Measurements from ENCODE around the gene TAF5. TPM values are rescaled to one million over a fixed set of nuclear protein-coding genes. Genes with fewer than 3 reads are reported as not detected.
"Not testable (repeated sequence)": the region's sequence is repeated elsewhere in the genome, so short reads cannot be mapped to it uniquely, and the experiment has no call there.

Gene TAF5
- total RNA-seq, 6 experiments from 2014 or later, result 1.5 to 2.5 (median 2.2) TPM

GRCh38 chr10:103336370-103336769 is 31.4 kb upstream of the TAF5 start:
- Histone ChIP-seq H3K4me3 (no peak overlapping the region), H3K27me3 (no peaks in the 10 kb centered on the region), H3K4me1 (no peaks in the 10 kb centered on the region), H3K36me3 (peaks cover 0 to 28% (median 0%) of the 10 kb centered on the region in 4 donors), H3K27ac (no peak overlapping the region), H3K9me3 (no peaks in the 10 kb centered on the region)
- 88% methylated on average over 4 of the region's 4 CpGs for WGBS (ENCODE audit: insufficient coverage, low coverage, low lambda C conversion rate, missing lambda C conversion rate)
- TF ChIP-seq CTCF (IDR thresholded peaks at IDR 0.05) (no peak), POLR2A (IDR thresholded peaks at IDR 0.05) (no peak)
- intact Hi-C loops (cut with DNase I), result no loop called here
- DNase-seq (peak in 1 of 3 donors; percentile 8), ATAC-seq (no peak)

GRCh38 chr10:103350175-103350516 is 17.6 kb upstream of the TAF5 start:
- intact Hi-C loops (cut with DNase I), result no loop called here
- peaks cover 0 to 4% (median 0%) of the 10 kb centered on the region in 4 donors for H3K4me1 ChIP-seq
- H3K9me3 ChIP-seq, result no peaks in the 10 kb centered on the region
- H3K27ac ChIP-seq, result peak overlapping the region; percentile 41 to 74 (median 41)
- H3K36me3 ChIP-seq, result peaks cover 0 to 32% (median 3%) of the 10 kb centered on the region in 4 donors
- H3K27me3 ChIP-seq, result no peaks in the 10 kb centered on the region
- DNase-seq (no peak), ATAC-seq (no peak)
- H3K4me3 ChIP-seq, result peak overlapping the region; percentile 61 to 92 (median 87)
- WGBS (ENCODE audit: insufficient coverage, low coverage, low lambda C conversion rate, missing lambda C conversion rate), result 57% methylated on average over 8 of the region's 16 CpGs
- no peak for TF ChIP-seq POLR2A (IDR thresholded peaks at IDR 0.05)
- no peak for TF ChIP-seq CTCF (IDR thresholded peaks at IDR 0.05)

GRCh38 chr10:103350517-103351260 is 17.1 kb upstream of the TAF5 start, which contains the start of gene PCGF6:
PCGF6 (minus strand) TSS chr10:103351140; CDS start chr10:103351066, 74 bp downstream.
- peak within 1 kb of the TSS; percentile 41 to 74 (median 41) for H3K27ac ChIP-seq
- TF ChIP-seq POLR2A (IDR thresholded peaks at IDR 0.05) (peak; percentile 18), CTCF (IDR thresholded peaks at IDR 0.05) (peak in 2 of 4 donors; percentile 19 to 25)
- WGBS (ENCODE audit: insufficient coverage, low coverage, low lambda C conversion rate, missing lambda C conversion rate), result 0% methylated on average over 17 of the region's 82 CpGs
- intact Hi-C loops (cut with DNase I), result no loop called here
- ATAC-seq (peak; percentile 96 to 97 (median 97)), DNase-seq (peak; percentile 85 to 86 (median 86))
- peaks cover 0 to 4% (median 0%) of the 10 kb centered on the region in 4 donors for H3K4me1 ChIP-seq
- H3K9me3 ChIP-seq, result no peaks in the 10 kb centered on the region
- H3K27me3 ChIP-seq, result no peaks in the 10 kb centered on the region
- peaks cover 0 to 28% (median 2%) of the 10 kb centered on the region in 4 donors for H3K36me3 ChIP-seq
- H3K4me3 ChIP-seq, result peak within 1 kb of the TSS; percentile 61 to 92 (median 87)

- TF ChIP-seq CTCF (IDR thresholded peaks at IDR 0.05) (no peak), POLR2A (IDR thresholded peaks at IDR 0.05) (no peak)
- Histone ChIP-seq H3K36me3 (peaks cover 0 to 6% (median 1%) of the 10 kb centered on the region in 4 donors), H3K4me1 (peaks cover 0 to 4% (median 0%) of the 10 kb centered on the region in 4 donors), H3K27me3 (no peaks in the 10 kb centered on the region), H3K9me3 (no peaks in the 10 kb centered on the region), H3K27ac (no peak overlapping the region), H3K4me3 (no peak overlapping the region)
- ATAC-seq, result no peak
- DNase-seq, result no peak
- WGBS (ENCODE audit: insufficient coverage, low coverage, low lambda C conversion rate, missing lambda C conversion rate), result 5% methylated on average over 1 of the region's 2 CpGs
- intact Hi-C loops (cut with DNase I), result no loop called here
Observed at GRCh38 chr10:103353281-103353680, 14.5 kb upstream of the TAF5 start.

GRCh38 chr10:103354567-103354966 is 13.2 kb upstream of the TAF5 start:
- H3K9me3 ChIP-seq, result not testable (repeated sequence)
- WGBS (ENCODE audit: insufficient coverage, low coverage, low lambda C conversion rate, missing lambda C conversion rate), result 100% methylated on average over 3 of the region's 4 CpGs

More at GRCh38 chr10:103354567-103354966, 13.2 kb upstream of the TAF5 start:
- H3K4me3 ChIP-seq; H3K4me1 ChIP-seq; ATAC-seq; DNase-seq; intact Hi-C loops (cut with DNase I); H3K27ac ChIP-seq; H3K36me3 ChIP-seq; H3K27me3 ChIP-seq: not testable (repeated sequence)
